HepG2 (cell line): ENCODE results near the gene IMPDH2.

Experiments used
- EZH2 ChIP-seq: conservative IDR thresholded peaks from 2 replicates; pipeline ENCODE4 v1.6.1; 2012; ENCODE audit warnings: mild to moderate bottlenecking, low read depth, low read length, moderate library complexity
- FOXA1 ChIP-seq, 2 experiments: fragments of 450-650 bp in 1 of 2; sonication (generic) in 1 of 2; formaldehyde crosslinking in 1 of 2; IDR thresholded peaks; 2 replicates each; pipeline versions ENCODE4 v1.4.0 to v1.6.1; 2016 to 2020; ENCODE audit warnings: missing genetic modification reagents in 1 of 2
- HCFC1 ChIP-seq: fragments of 150-350 bp; IDR thresholded peaks from 2 replicates; pipeline ENCODE4 v1.6.1; 2014; ENCODE audit warnings: low read depth, low read length
- TAF1 ChIP-seq: sonication (generic); formaldehyde crosslinking; IDR thresholded peaks from 2 replicates; pipeline ENCODE4 v1.4.0; 2020; ENCODE audit warnings: missing genetic modification reagents
- ZNF138 ChIP-seq: sonication (generic); formaldehyde crosslinking; IDR thresholded peaks from 2 replicates; pipeline ENCODE4 v1.5.0; 2020; ENCODE audit warnings: mild to moderate bottlenecking, low read depth, missing genetic modification reagents
- ZNF468 ChIP-seq: sonication (generic); formaldehyde crosslinking; IDR thresholded peaks from 2 replicates; pipeline ENCODE4 v1.8.0; 2022; ENCODE audit warnings: mild to moderate bottlenecking, moderate library complexity, missing genetic modification reagents
- ZNF891 ChIP-seq: sonication (generic); formaldehyde crosslinking; IDR thresholded peaks from 2 replicates; pipeline ENCODE4 v1.5.0; 2020; ENCODE audit warnings: mild to moderate bottlenecking, missing genetic modification reagents

GRCh38 chr3:49029563-49029884 lies 326 bp upstream of the IMPDH2 start:
- TF ChIP-seq FOXA1 (IDR thresholded peaks at IDR 0.05), result no peak
- TF ChIP-seq FOXA1 (CRISPR knock-in tag; IDR thresholded peaks at IDR 0.05), result no peak
- no peak for TF ChIP-seq HCFC1
- no peak for TF ChIP-seq ZNF468 (CRISPR knock-in tag)
- TF ChIP-seq ZNF891 (CRISPR knock-in tag), result no peak
- TF ChIP-seq EZH2, result no peak
- TF ChIP-seq ZNF138 (CRISPR knock-in tag), result no peak
- TF ChIP-seq TAF1 (CRISPR knock-in tag), result no peak
